K562 (cell line): ENCODE results near the gene TWSG1. TPM values are rescaled to one million over a fixed set of nuclear protein-coding genes. Genes with fewer than 3 reads are reported as not detected.

Experiments
- BRCA1 ChIP-seq, 2 experiments: fragments of 450-650 bp in 1 of 2; sonication (generic) in 1 of 2; formaldehyde crosslinking in 1 of 2; IDR thresholded peaks; 2 replicates each; pipeline versions ENCODE4 v1.5.0 to v1.6.1; 2017 to 2020; ENCODE audit warnings: mild to moderate bottlenecking in 1 of 2, missing genetic modification reagents in 1 of 2
- CCNT2 ChIP-seq: IDR thresholded peaks from 2 replicates; pipeline ENCODE4 v1.6.1; 2011; ENCODE audit warnings: borderline replicate concordance, low read depth, mild to moderate bottlenecking, moderate library complexity, mixed read lengths, low read length; ENCODE audit not compliant: insufficient read length; ENCODE audit errors: extremely low read depth
- CEBPB ChIP-seq: fragments of 450-650 bp; IDR thresholded peaks from 2 replicates; pipeline ENCODE4 v1.6.1; 2016; ENCODE audit warnings: missing genetic modification characterization, missing compliant biosample characterization
- ETV5 ChIP-seq: sonication (generic); formaldehyde crosslinking; IDR thresholded peaks from 2 replicates; pipeline ENCODE4 v1.4.0; 2020; ENCODE audit warnings: low read depth, mild to moderate bottlenecking, missing genetic modification reagents
- RB1 ChIP-seq: fragments of 450-650 bp; IDR thresholded peaks from 2 replicates; pipeline ENCODE4 v1.6.1; 2017; ENCODE audit warnings: low read depth, mild to moderate bottlenecking
- SUPT5H ChIP-seq: fragments of 450-650 bp; IDR thresholded peaks from 2 replicates; pipeline ENCODE4 v1.6.1; 2016
- polyA plus RNA-seq, 8 experiments: library from polyadenylated mRNA; depleted of rRNA in 4 of 8; stranded (reverse) in 5 of 8; unstranded in 3 of 8; fragments of >200 nt; fragmentation: Nextera tagmentation in 2 of 8; fragmentation: Illumina TruSeq in 1 of 8; extraction: Ambion mirVana in 2 of 8; extraction: Trizol in 1 of 8; gene quantifications; 2 replicates each; pipeline versions ENCODE4 v1.2.1 to v1.2.3, GENCODE V29; 2011 to 2014; ENCODE audit warnings: inconsistent platforms in 1 of 8, missing spikeins in 1 of 8
- total RNA-seq, 7 experiments: library from RNA; depleted of rRNA in 6 of 7; stranded (reverse); fragments of >200 nt in 6 of 7; fragmentation: Illumina TruSeq in 2 of 7; extraction: Trizol in 2 of 7; gene quantifications; 2 replicates each; pipeline versions ENCODE4 v1.2.1 to v1.2.3, GENCODE V29; 2011 to 2021; ENCODE audit warnings: low replicate concordance in 1 of 7
- TF ChIP-seq, protein P1 (sequence below): fragments of 250-450 bp; sonication (Bioruptor Pico); IDR thresholded peaks from 2 replicates; pipeline ENCODE4 v1.5.1; 2021; ENCODE audit warnings: mild to moderate bottlenecking
- TF ChIP-seq, protein P2 (sequence below): sonication (generic); formaldehyde crosslinking; IDR thresholded peaks from 2 replicates; pipeline ENCODE4 v1.8.0; 2023; ENCODE audit warnings: mild to moderate bottlenecking, missing genetic modification reagents
- TF ChIP-seq, protein P3 (sequence below): fragments of 450-650 bp; IDR thresholded peaks from 2 replicates; pipeline ENCODE4 v1.6.1; 2017; ENCODE audit warnings: antibody characterized with exemption, mild to moderate bottlenecking

Gene TWSG1
- total and polyA plus RNA-seq, 9 of the 15 experiments (the other 6 are each of a cell fraction or from before 2014, with no cell fraction given), result 10.4 to 37.2 (median 25.1) TPM

DNA sequence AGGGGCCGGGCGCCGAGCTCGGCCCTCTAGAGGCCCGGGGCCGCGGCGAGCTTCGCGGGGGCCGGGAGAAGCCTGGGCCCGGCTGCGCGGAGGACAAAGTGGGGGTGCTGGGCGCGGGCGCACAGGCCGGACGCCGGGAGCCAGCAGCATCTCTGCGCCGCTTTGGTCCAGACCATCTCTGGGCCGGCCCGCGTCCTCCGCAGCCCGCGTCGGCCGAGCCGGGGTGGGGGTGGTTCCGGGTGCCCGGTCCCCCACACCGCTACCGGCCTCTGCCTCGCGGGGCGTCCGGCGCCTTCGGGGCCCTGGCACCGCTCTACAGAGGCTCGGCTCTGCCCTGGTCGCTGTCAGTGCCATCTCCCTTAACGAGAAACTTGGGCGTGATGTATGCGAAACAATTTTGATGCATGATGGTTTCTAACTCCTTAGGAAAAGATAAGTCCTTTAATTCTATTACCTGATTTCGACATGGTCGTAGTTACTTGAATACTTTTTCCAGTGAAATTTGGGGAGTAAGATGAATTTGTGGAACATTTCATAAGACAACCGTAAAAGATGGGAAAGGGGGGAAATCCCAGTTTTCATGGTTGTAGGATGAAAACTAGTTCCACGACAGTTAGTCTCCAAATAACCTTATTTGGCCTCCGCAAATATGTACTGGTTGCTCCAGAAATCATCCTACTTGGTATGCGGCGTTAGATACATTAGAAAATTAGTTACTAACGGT lies 562 bp downstream of the TWSG1 start (continued):
- peak; percentile 53; the same call in 1 of the 2 replicates for TF ChIP-seq CEBPB
- TF ChIP-seq ETV5 (CRISPR knock-in tag), result no peak
- peak; percentile 9; the same call in 1 of the 2 replicates for TF ChIP-seq RB1
- TF ChIP-seq CCNT2, result peak; percentile 41
- TF ChIP-seq, protein P1, sequence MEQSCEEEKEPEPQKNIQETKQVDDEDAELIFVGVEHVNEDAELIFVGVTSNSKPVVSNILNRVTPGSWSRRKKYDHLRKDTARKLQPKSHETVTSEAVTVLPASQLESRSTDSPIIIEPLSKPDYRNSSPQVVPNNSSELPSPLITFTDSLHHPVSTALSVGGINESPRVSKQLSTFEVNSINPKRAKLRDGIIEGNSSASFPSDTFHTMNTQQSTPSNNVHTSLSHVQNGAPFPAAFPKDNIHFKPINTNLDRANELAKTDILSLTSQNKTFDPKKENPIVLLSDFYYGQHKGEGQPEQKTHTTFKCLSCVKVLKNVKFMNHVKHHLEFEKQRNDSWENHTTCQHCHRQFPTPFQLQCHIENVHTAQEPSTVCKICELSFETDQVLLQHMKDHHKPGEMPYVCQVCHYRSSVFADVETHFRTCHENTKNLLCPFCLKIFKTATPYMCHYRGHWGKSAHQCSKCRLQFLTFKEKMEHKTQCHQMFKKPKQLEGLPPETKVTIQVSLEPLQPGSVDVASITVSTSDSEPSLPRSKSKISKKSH (CRISPR knock-in tag), result no peak
- TF ChIP-seq BRCA1 (IDR thresholded peaks at IDR 0.05), result no peak
- 0 out of 2 replicates have a peak, but pooled peaks have one; percentile 82 for TF ChIP-seq BRCA1 (CRISPR knock-in tag; IDR thresholded peaks at IDR 0.05)
- TF ChIP-seq, protein P2, sequence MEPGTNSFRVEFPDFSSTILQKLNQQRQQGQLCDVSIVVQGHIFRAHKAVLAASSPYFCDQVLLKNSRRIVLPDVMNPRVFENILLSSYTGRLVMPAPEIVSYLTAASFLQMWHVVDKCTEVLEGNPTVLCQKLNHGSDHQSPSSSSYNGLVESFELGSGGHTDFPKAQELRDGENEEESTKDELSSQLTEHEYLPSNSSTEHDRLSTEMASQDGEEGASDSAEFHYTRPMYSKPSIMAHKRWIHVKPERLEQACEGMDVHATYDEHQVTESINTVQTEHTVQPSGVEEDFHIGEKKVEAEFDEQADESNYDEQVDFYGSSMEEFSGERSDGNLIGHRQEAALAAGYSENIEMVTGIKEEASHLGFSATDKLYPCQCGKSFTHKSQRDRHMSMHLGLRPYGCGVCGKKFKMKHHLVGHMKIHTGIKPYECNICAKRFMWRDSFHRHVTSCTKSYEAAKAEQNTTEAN, result no peak
- TF ChIP-seq, protein P3, sequence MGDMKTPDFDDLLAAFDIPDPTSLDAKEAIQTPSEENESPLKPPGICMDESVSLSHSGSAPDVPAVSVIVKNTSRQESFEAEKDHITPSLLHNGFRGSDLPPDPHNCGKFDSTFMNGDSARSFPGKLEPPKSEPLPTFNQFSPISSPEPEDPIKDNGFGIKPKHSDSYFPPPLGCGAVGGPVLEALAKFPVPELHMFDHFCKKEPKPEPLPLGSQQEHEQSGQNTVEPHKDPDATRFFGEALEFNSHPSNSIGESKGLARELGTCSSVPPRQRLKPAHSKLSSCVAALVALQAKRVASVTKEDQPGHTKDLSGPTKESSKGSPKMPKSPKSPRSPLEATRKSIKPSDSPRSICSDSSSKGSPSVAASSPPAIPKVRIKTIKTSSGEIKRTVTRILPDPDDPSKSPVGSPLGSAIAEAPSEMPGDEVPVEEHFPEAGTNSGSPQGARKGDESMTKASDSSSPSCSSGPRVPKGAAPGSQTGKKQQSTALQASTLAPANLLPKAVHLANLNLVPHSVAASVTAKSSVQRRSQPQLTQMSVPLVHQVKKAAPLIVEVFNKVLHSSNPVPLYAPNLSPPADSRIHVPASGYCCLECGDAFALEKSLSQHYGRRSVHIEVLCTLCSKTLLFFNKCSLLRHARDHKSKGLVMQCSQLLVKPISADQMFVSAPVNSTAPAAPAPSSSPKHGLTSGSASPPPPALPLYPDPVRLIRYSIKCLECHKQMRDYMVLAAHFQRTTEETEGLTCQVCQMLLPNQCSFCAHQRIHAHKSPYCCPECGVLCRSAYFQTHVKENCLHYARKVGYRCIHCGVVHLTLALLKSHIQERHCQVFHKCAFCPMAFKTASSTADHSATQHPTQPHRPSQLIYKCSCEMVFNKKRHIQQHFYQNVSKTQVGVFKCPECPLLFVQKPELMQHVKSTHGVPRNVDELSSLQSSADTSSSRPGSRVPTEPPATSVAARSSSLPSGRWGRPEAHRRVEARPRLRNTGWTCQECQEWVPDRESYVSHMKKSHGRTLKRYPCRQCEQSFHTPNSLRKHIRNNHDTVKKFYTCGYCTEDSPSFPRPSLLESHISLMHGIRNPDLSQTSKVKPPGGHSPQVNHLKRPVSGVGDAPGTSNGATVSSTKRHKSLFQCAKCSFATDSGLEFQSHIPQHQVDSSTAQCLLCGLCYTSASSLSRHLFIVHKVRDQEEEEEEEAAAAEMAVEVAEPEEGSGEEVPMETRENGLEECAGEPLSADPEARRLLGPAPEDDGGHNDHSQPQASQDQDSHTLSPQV, result 0 out of 2 replicates have a peak, but pooled peaks have one; percentile 58
- no peak for TF ChIP-seq SUPT5H
- TF ChIP-seq, all 486 proteins: peak for 66
